GM20000 (cell line): Measurements from ENCODE around the gene KLRC1.
"Not testable (repeated sequence)": the region's sequence is repeated elsewhere in the genome, so short reads cannot be mapped to it uniquely, and the experiment has no call there.

ENCODE experiments used
- DNase-seq: peaks from one replicate; pipeline ENCODE4 v3.0.0; 2012; ENCODE audit warnings: low spot score
- CTCF ChIP-seq: IDR thresholded peaks from 2 replicates; pipeline ENCODE4 v1.5.1; 2012; ENCODE audit warnings: mild to moderate bottlenecking, control low read depth; ENCODE audit errors: extremely low read depth, missing control alignments

The KLRC1 gene

GRCh38 chr12:10398168-10398567 is 55.0 kb downstream of the KLRC1 start:
- DNase-seq, result no peak
- no peak for TF ChIP-seq CTCF

- TF ChIP-seq CTCF, result no peak
- no peak for DNase-seq
Measured at GRCh38 chr12:10397296-10397695, 55.9 kb downstream of the KLRC1 start.

- not testable (repeated sequence) for DNase-seq
Measured at GRCh38 chr12:10396176-10396575, 57.0 kb downstream of the KLRC1 start.
